ENCODE measurements around the gene RANBP3.

Gene RANBP3

GRCh38 chr19:6022570-6023064, 44.7 kb upstream of the RANBP3 start:
- H3K36me3 Mint-ChIP-seq (ENCODE audit: low read depth): peaks cover 10% of the 10 kb centered on the region
- TF ChIP-seq CTCF (IDR thresholded peaks at IDR 0.05): peak; percentile 19
- no peaks in the 10 kb centered on the region for H3K9me3 Mint-ChIP-seq
- H3K27me3 Mint-ChIP-seq (ENCODE audit: low read depth, poor library complexity): peaks cover 49% of the 10 kb centered on the region
- DNase-seq: no peak
- no peak overlapping the region for H3K4me3 Mint-ChIP-seq
- H3K4me1 Mint-ChIP-seq: peaks cover 29% of the 10 kb centered on the region
- no peak overlapping the region for H3K27ac Mint-ChIP-seq

- peak; percentile 83 for TF ChIP-seq CTCF (IDR thresholded peaks at IDR 0.05)
- Mint-ChIP-seq H3K4me1 (peaks cover 29% of the 10 kb centered on the region), H3K27ac (no peak overlapping the region), H3K27me3 (ENCODE audit: low read depth, poor library complexity) (peaks cover 49% of the 10 kb centered on the region), H3K4me3 (no peak overlapping the region), H3K36me3 (ENCODE audit: low read depth) (peaks cover 9% of the 10 kb centered on the region), H3K9me3 (no peaks in the 10 kb centered on the region)
- DNase-seq: peak; percentile 90
Measured at GRCh38 chr19:6021878-6022569, 44.1 kb upstream of the RANBP3 start.

GRCh38 chr19:6020972-6021805, 43.2 kb upstream of the RANBP3 start:
- no peaks in the 10 kb centered on the region for H3K9me3 Mint-ChIP-seq
- H3K27me3 Mint-ChIP-seq (ENCODE audit: low read depth, poor library complexity): peaks cover 56% of the 10 kb centered on the region
- peaks cover 29% of the 10 kb centered on the region for H3K4me1 Mint-ChIP-seq
- no peak overlapping the region for H3K4me3 Mint-ChIP-seq
- no peak for DNase-seq
- no peak for TF ChIP-seq CTCF (IDR thresholded peaks at IDR 0.05)
- H3K36me3 Mint-ChIP-seq (ENCODE audit: low read depth): peaks cover under 1% of the 10 kb centered on the region
- H3K27ac Mint-ChIP-seq: no peak overlapping the region

- no peak for TF ChIP-seq CTCF (IDR thresholded peaks at IDR 0.05)
- H3K27ac Mint-ChIP-seq: no peak overlapping the region
- peaks cover 51% of the 10 kb centered on the region for H3K27me3 Mint-ChIP-seq (ENCODE audit: low read depth, poor library complexity)
- H3K4me1 Mint-ChIP-seq: peaks cover 29% of the 10 kb centered on the region
- no peak for DNase-seq
- H3K4me3 Mint-ChIP-seq: no peak overlapping the region
- no peaks in the 10 kb centered on the region for H3K36me3 Mint-ChIP-seq (ENCODE audit: low read depth)
- H3K9me3 Mint-ChIP-seq: no peaks in the 10 kb centered on the region
Measured at GRCh38 chr19:6020166-6020882, 42.4 kb upstream of the RANBP3 start.

- no peak overlapping the region for H3K4me3 Mint-ChIP-seq
- peaks cover 43% of the 10 kb centered on the region for H3K27me3 Mint-ChIP-seq (ENCODE audit: low read depth, poor library complexity)
- peak; percentile 31 for DNase-seq
- H3K9me3 Mint-ChIP-seq: no peaks in the 10 kb centered on the region
- H3K4me1 Mint-ChIP-seq: peaks cover 36% of the 10 kb centered on the region
- H3K27ac Mint-ChIP-seq: no peak overlapping the region
- TF ChIP-seq CTCF (IDR thresholded peaks at IDR 0.05): peak; percentile 41
- H3K36me3 Mint-ChIP-seq (ENCODE audit: low read depth): no peaks in the 10 kb centered on the region
Measured at GRCh38 chr19:6018786-6019185, 40.8 kb upstream of the RANBP3 start.

All from nephron progenitor cell (in vitro differentiated cells).